Measurements from ENCODE around the gene ZMYND11.
"Not testable (repeated sequence)": the region's sequence is repeated elsewhere in the genome, so short reads cannot be mapped to it uniquely, and the experiment has no call there.

GRCh38 chr10:185571-185970 is 50.3 kb downstream of the ZMYND11 start:
- not testable (repeated sequence) for TF ChIP-seq TCF7L2 (IDR thresholded peaks at IDR 0.05; ENCODE audit: low read depth, low read length); MYC (IDR thresholded peaks at IDR 0.05; ENCODE audit: low read depth, low read length); MYC (CRISPR knock-in tag; IDR thresholded peaks at IDR 0.05; ENCODE audit: borderline replicate concordance, low read depth); USF1 (CRISPR knock-in tag; IDR thresholded peaks at IDR 0.05); ZNF407 (IDR thresholded peaks at IDR 0.05; ENCODE audit: low read depth); TSHZ1 (CRISPR knock-in tag; IDR thresholded peaks at IDR 0.05); PCBP2 (IDR thresholded peaks at IDR 0.05; ENCODE audit: low read depth, low read length, poor library complexity, severe bottlenecking); ZNF511 (CRISPR knock-in tag; IDR thresholded peaks at IDR 0.05); MAFF (IDR thresholded peaks at IDR 0.05; ENCODE audit: low read length); NR2F6 (CRISPR knock-in tag; IDR thresholded peaks at IDR 0.05); POLR2A (conservative IDR thresholded peaks at IDR 0.05)

Data from K562 (cell line).